GM12801 (cell line): ENCODE results near the gene DCLRE1B.

Experiments
- CTCF ChIP-seq: IDR thresholded peaks from one replicate; pipeline ENCODE4 v1.5.1; 2011; ENCODE audit warnings: control low read depth; ENCODE audit not compliant: insufficient read length; ENCODE audit errors: extremely low read depth

The DCLRE1B gene

GRCh38 chr1:113860891-113861290 is 44.2 kb upstream of the DCLRE1B start:
- TF ChIP-seq CTCF: no peak

- TF ChIP-seq CTCF: no peak
Observed at GRCh38 chr1:113861641-113862040, 43.5 kb upstream of the DCLRE1B start.

DNA sequence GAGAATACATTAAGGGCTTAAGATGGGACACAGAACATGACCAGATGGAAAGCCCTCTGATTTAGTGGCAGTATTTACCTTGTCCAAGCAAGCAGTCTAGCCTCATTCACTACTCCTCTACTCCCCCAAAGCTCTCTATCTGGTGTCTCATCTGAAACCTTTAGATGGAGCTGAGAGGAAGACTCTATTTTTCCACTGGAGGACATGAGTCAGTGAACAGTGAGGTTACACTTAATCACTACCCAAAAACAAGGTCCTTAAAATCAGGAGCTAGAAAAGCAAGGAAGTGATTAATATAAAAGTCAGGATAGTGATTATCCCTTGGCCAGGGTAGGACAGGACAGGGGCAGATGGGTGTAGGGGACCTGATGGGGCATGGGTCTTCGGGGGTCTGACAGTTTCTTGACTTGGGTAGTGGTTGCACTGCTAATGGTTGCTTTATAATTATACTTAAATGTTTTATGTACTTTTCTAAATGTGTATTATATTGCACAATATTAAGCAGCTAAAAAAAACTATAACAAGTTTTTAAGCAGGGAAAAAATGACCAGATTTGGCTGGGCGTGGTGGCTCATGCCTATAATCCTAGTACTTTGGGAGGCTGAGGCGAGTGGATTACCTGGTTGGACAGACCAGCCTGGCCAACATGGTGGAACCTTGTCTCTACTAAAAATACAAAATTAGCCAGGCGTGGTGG is 36.6 kb upstream of the DCLRE1B start:
- no peak for TF ChIP-seq CTCF

GRCh38 chr1:113870778-113871177 is 34.3 kb upstream of the DCLRE1B start:
- TF ChIP-seq CTCF: no peak

GRCh38 chr1:113871597-113872113 is 33.5 kb upstream of the DCLRE1B start, which contains the start of gene PTPN22:
PTPN22 (minus strand) TSS chr1:113871712.
- no peak for TF ChIP-seq CTCF

DNA sequence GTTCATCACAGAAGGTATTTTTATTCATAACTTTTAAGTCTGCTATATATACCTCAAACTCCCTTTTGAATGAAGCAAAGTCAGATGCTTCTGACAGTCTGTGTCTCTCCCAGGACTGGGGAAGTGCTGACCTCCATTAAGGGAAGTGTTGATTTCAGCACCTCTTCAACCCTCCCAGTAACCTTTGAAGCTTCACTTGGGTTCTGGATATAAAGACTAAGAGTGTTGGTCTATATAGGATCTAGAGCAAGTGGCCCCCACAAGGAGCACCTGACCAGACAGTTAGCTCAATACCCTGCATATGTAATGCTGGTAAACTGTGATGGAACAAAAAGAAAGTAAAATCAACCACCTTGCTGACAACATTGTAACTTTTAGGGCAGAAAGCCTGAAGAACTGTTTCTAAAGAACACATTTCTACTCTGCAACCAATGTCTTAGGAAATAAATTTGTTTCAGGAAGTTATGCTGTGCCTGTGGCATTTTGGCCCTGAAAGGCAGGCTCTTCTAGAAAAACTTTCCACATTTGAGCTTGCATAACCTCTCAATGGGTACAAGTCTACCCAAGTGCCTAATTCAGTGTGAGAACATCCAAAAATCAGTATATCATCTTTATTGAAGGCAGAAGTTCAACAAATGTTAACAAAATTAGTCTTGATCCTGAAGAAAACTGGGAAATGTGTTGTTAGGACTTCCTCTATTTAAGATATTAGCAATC is 32.7 kb upstream of the DCLRE1B start:
- no peak for TF ChIP-seq CTCF

- no peak for TF ChIP-seq CTCF
Observed at GRCh38 chr1:113874012-113874879, 30.9 kb upstream of the DCLRE1B start.
